CD4-positive, alpha-beta T cell treated with Interleukin-21 for 1 hour (primary cell): ENCODE data around the gene DPYD.

ENCODE experiments used
- DNase-seq: peaks from one replicate; pipeline ENCODE4 v3.0.0-alpha.2; 2020

The DPYD gene

GRCh38 chr1:97920832-97921571, at the start of gene DPYD:
DPYD (minus strand) TSS chr1:97921034; CDS start chr1:97920922, 112 bp downstream.
- DNase-seq, result peak; percentile 85

GRCh38 chr1:97960470-97960869, 39.6 kb upstream of the DPYD start:
- DNase-seq, result no peak

- DNase-seq, result no peak
These were observed 26.9 kb upstream of the DPYD start for GRCh38 chr1:97947695-97948094.

GRCh38 chr1:97943354-97943753, 22.5 kb upstream of the DPYD start:
- no peak for DNase-seq

GRCh38 chr1:97942161-97943123, 21.6 kb upstream of the DPYD start:
- no peak for DNase-seq

- DNase-seq, result no peak
These were observed 17.4 kb upstream of the DPYD start for GRCh38 chr1:97938285-97938642.

- DNase-seq, result no peak
These were observed 16.1 kb upstream of the DPYD start for GRCh38 chr1:97936976-97937375.

- no peak for DNase-seq
These were observed 13.7 kb upstream of the DPYD start for GRCh38 chr1:97934491-97934890.

GRCh38 chr1:97929874-97930851, 9.3 kb upstream of the DPYD start:
- DNase-seq, result no peak

- no peak for DNase-seq
These were observed 5.3 kb upstream of the DPYD start for GRCh38 chr1:97926017-97926708.

GRCh38 chr1:97925151-97925550, 4.3 kb upstream of the DPYD start:
- DNase-seq, result no peak

GRCh38 chr1:97923811-97924210, 3.0 kb upstream of the DPYD start:
- DNase-seq, result no peak

- DNase-seq, result no peak
These were observed 480 bp downstream of the DPYD start for GRCh38 chr1:97920276-97920831.

GRCh38 chr1:97919585-97920261, 1.1 kb downstream of the DPYD start:
- DNase-seq, result peak; percentile 37

- DNase-seq, result no peak
These were observed 1.9 kb downstream of the DPYD start for GRCh38 chr1:97918961-97919360.

GRCh38 chr1:97913506-97914139, 7.2 kb downstream of the DPYD start:
- DNase-seq, result no peak

- no peak for DNase-seq
These were observed 9.3 kb downstream of the DPYD start for GRCh38 chr1:97911266-97912215.

GRCh38 chr1:97909266-97909665, 11.6 kb downstream of the DPYD start:
- DNase-seq, result no peak

GRCh38 chr1:97907886-97908285, 12.9 kb downstream of the DPYD start:
- DNase-seq, result no peak
